HG02981 (cell line): ENCODE measurements around the gene NLRP7.
"Not testable (repeated sequence)": the region's sequence is repeated elsewhere in the genome, so short reads cannot be mapped to it uniquely, and the experiment has no call there.

Source experiments
- ATAC-seq: cut with Tn5 transposase; IDR thresholded peaks from one replicate; pipeline ENCODE4 v1.9.1; 2021; ENCODE audit warnings: mild to moderate bottlenecking, moderate library complexity; ENCODE audit not compliant: unreplicated experiment

Gene NLRP7

DNA sequence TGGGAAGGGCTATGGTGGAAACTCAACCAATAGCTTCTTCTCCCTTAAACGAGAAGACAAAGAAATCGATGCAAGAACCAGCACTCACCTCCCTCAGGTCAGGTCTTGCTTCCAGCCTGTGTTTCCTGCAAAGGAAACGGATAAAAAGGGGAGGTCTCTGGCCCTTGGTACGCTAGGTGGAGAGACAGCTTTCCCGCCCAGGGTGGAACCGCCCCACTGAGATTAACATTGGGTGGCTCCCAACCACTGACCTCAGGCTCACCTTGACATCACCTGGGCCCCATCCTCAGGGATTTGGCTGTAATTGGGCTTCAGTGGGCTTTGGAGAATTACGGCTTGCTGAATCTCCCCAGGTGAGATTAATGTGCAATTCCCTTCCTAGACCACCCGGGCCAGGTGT lies at the start of gene NLRP7:
Gene NLRP7, minus strand, starts transcription at position 150 of the 400 bp plus-strand sequence.
- ATAC-seq: no peak

DNA sequence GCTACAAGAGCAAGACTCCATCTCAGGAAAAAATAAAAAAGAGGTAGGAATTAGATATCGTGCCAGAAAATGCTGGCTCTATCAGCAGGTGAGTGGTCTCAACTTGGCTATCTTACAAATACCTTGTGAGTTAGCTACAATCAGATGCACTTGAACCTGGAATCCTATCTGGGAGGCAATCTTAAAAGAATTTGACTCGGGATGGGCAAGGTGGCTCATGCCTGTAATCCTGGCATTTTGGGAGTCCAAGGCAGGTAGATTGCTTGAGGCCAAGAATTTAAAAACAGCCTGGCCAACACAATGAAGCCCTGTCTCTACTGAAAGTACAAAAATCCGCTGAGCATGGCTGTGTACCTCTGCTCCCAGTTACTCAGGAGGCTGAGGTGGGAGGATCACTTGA lies 48.2 kb upstream of the NLRP7 start:
- no peak for ATAC-seq

DNA sequence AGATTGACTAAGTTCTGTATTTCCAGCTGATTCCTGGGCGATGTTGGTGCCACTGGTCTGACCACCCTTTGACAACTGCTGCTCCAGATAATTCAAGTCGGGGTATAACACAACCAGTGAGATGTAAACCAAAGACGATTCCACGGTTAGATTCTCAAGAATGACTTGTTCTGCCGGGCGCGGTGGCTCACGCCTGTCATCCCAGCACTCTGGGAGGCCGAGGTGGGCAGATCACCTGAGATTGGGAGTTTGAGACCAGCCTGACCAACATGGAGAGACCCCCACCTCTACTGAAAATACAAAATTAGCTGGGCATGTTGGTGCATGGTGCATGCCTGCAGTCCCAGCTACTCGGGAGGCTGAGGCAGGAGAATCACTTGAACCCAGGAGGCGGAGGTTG lies 42.2 kb upstream of the NLRP7 start:
- not testable (repeated sequence) for ATAC-seq

DNA sequence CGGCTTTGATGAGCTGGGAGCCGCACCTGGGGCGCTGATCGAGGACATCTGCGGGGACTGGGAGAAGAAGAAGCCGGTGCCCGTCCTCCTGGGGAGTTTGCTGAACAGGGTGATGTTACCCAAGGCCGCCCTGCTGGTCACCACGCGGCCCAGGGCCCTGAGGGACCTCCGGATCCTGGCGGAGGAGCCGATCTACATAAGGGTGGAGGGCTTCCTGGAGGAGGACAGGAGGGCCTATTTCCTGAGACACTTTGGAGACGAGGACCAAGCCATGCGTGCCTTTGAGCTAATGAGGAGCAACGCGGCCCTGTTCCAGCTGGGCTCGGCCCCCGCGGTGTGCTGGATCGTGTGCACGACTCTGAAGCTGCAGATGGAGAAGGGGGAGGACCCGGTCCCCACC lies 35.2 kb upstream of the NLRP7 start:
- ATAC-seq: not testable (repeated sequence)

GRCh38 chr19:54973229-54974090 lies 26.1 kb upstream of the NLRP7 start:
- not testable (repeated sequence) for ATAC-seq

DNA sequence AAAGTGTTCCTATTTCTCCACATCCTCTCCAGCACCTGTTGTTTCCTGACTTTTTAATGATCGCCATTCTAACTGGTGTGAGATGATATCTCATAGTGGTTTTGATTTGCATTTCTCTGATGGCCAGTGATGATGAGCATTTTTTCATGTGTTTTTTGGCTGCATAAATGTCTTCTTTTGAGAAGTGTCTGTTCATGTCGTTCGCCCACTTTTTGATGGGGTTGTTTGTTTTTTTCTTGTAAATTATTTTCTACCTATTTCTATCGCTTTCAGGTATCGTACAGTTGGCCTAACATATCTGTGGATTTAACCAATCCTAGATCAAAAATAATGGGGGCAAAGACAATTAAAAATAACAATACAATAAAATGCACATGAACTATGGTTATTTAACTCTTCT lies 24.1 kb upstream of the NLRP7 start:
- not testable (repeated sequence) for ATAC-seq

- no peak for ATAC-seq
Measured at GRCh38 chr19:54969647-54970046, 22.3 kb upstream of the NLRP7 start.

DNA sequence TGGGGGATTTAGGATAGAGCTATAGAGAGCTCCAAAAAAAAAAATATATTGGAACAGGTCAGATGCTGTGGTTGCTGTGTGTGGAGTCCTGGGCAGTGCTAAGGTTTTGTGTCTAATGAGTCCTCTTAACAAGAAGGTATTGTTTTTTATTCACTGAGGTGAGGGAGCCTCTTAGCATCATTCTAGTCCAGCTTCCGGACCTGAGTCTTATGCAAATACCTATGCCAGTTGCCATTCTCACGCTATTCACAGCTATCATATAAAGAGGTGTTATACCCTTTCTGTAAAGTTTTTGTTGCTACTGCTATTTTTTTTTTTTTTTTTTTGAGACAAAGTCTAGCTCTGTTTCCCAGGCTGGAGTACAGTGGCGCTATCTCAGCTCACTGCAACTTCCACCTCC lies 20.3 kb upstream of the NLRP7 start:
- no peak for ATAC-seq

GRCh38 chr19:54965055-54965454 lies 17.7 kb upstream of the NLRP7 start:
- not testable (repeated sequence) for ATAC-seq

- no peak for ATAC-seq
Measured at GRCh38 chr19:54959840-54960239, 12.5 kb upstream of the NLRP7 start.

DNA sequence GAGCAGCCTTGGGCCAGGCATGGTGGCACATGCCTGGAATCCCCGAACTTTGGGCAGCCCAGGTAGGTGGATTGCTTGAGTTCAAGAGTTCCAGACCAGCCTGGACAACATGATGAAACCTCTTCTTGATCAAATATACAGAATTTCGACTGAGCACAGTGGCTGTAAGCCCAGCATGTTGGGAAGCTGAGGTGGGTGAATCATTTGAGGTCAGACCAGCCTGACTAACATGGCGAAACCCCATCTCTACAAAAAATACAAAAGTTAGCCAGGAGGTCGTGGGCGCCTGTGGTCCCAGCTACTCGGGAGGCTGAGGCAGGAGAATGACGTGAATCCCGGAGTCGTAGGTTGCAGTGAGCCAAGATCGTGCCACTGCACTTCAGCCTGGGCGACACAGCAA lies 8.0 kb upstream of the NLRP7 start:
- ATAC-seq: no peak

- ATAC-seq: not testable (repeated sequence)
Measured at GRCh38 chr19:54953345-54953713, 6.0 kb upstream of the NLRP7 start.

DNA sequence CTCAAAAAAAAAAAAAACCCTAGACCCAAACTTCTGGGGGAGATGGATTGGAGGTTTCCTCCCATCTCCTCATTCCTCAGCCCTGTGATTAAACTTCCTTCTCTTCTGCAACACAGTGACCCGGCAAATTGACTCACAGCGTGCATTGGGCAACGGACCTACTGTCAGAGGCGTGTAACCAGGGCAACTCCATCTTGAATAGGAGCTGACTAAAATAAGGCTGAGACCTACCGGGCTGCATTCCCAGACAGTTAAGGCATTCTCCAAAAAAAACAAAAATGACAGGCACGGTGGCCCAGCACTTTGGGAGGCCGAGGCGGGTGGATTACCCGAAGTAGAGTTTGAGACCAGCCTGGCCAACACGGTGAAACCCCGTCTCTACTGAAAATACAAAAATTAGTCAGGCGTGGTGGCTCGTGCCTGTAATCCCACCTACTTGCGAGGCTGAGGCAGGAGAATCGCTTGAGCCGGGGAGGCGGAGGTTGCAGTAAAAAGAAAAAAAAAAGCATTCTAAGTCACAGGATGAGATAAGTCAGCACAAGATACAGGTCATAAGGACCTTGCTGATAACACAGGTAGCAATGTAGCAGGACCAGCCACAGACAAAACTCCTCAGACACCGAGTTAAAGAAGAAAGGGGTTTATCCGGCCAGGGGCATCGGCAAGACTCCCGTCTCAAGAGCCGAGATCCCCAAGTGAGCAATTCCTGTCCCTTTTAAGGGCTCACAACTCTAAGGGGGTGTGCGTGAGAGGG lies 5.4 kb upstream of the NLRP7 start:
- no peak for ATAC-seq

DNA sequence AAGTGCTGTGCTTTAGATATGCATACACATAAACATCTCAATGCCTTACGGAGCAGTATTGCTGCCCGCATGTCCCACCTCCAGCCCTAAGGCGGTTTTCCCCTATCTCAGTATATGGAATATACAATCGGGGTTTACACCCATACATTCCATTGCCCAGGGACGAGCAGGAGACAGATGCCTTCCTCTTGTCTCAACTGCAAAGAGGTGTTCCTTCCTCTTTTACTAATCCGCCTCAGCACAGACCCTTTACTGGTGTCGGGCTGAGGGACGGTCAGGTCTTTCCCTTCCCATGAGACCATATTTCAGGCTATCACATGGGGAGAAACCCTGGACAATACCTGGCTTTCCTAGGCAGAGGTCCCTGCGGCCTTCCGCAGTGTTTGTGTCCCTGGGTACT lies 3.2 kb upstream of the NLRP7 start:
- ATAC-seq: not testable (repeated sequence)

DNA sequence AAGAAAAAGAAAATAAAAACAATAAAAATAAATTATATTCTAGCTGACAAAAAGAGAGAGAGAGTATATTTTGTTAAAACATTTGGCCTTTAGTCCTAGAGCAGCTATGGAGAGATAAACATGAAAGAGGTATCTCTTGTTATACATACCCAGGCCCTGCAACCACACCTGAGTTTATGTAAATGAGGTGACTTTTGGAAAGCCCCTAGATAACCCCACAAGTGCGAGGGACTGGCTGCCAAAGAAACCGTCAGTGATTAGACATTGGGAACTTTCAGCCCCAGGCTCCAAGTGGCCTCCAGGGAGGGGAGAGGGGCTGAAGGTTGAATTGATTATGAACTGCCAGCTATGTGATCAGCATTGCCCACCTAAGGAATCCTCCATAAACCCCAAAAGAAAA lies 2.1 kb upstream of the NLRP7 start:
- no peak for ATAC-seq

- ATAC-seq: not testable (repeated sequence)
Measured at GRCh38 chr19:54943772-54944361, 3.5 kb downstream of the NLRP7 start.

DNA sequence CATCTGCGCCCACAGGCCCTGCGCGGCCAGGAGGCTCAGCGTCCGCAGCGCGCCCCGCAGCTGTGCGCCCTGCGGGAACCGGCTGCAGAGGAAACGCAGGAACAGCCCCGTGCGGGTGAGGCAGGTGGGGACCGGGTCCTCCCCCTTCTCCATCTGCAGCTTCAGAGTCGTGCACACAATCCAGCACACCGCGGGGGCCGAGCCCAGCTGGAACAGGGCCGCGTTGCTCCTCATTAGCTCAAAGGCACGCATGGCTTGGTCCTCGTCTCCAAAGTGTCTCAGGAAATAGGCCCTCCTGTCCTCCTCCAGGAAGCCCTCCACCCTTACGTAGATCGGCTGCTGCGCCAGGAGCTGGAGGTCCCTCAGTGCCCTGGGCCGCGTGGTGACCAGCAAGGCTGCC lies 7.8 kb downstream of the NLRP7 start:
- ATAC-seq: not testable (repeated sequence)

GRCh38 chr19:54938906-54939305 lies 8.4 kb downstream of the NLRP7 start:
- ATAC-seq: no peak

GRCh38 chr19:54937926-54938325 lies 9.4 kb downstream of the NLRP7 start:
- ATAC-seq: no peak

GRCh38 chr19:54928299-54928698 lies 19.0 kb downstream of the NLRP7 start:
- ATAC-seq: no peak

GRCh38 chr19:54923276-54923675 lies 24.1 kb downstream of the NLRP7 start:
- no peak for ATAC-seq

DNA sequence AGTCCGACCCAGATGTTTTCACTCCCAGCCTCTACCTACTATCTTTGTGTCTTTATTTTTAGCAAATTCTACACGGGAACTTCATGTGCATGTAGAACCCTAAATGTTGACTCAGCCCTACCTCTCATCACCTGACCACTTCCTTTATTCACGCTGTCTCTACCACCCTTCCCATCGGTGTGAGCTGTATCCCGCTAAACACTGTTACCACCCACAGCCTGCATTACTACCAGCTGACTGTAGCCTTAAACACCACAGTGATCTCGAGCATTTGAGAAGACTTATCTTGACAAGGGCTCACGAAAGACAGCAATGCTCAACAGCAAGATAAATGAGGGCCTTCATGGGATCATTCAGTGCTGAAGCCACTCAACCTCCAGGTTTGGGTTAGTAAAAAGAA lies 26.2 kb downstream of the NLRP7 start:
- no peak for ATAC-seq
